Fibroblast of gingiva (primary cell): Measurements from ENCODE around the gene MTERF4.

Source experiments
- DNase-seq: peaks from one replicate; pipeline ENCODE4 v3.0.0-alpha.2; 2011; ENCODE audit warnings: low read depth

MTERF4 gene

GRCh38 chr2:241049739-241050623, 52.1 kb downstream of the MTERF4 start:
- no peak for DNase-seq

DNA sequence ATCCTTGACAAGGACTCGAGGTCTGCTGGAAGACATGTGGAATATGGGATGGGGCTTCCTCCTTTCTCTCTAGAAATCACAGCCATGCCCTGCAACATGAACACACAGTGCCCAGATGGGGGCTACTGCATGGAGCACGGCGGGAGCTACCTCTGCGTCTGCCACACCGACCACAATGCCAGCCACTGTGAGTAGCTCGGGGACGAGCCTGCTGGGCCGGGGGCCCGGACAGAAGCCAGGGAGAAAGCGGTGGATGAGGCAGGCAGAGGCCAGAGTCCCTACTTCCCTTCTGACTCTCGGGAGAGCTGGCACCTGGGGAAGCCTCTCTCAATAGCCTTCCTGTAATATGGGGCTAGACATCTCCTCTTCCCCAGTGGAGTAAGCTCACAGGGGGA, 53.1 kb downstream of the MTERF4 start:
- no peak for DNase-seq

- DNase-seq: no peak
Measured at GRCh38 chr2:241048149-241048948, 53.7 kb downstream of the MTERF4 start.

DNA sequence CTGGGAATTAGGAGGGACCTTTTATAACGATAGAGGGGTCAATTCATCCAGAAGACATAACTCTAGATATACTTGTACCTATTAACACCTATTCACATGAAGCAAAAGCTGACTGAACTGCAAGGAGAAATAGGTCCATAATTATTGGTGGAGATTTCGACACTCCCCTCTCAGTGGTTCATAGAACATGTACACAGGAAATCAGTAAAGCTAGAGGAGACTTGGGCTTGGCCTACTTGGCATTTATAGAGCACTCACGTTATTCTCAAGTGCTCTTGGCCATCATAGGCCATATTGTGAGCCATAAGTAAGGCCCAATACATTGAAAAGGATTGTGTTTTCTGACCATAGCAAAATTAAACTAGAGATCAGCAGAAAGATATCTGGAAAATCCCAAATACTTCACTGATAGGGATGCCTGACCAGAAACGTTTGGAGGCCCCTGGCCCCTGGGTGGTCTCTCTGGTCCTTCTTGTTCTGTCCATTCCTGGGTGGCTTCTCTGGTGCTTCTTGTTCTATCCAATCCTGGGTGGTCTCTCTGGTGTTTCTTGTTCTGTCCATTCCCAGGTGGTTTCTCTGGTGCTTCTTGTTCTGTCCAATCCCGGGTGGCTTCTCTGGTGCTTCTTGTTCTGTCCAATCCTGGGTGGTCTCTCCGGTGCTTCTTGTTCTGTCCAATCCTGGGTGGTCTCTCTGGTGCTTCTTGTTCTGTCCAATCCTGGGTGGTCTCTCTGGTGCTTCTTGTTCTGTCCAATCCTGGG, 54.7 kb downstream of the MTERF4 start:
- DNase-seq: no peak
